ENCODE results near the gene MAFG.

MAFG gene

DNA sequence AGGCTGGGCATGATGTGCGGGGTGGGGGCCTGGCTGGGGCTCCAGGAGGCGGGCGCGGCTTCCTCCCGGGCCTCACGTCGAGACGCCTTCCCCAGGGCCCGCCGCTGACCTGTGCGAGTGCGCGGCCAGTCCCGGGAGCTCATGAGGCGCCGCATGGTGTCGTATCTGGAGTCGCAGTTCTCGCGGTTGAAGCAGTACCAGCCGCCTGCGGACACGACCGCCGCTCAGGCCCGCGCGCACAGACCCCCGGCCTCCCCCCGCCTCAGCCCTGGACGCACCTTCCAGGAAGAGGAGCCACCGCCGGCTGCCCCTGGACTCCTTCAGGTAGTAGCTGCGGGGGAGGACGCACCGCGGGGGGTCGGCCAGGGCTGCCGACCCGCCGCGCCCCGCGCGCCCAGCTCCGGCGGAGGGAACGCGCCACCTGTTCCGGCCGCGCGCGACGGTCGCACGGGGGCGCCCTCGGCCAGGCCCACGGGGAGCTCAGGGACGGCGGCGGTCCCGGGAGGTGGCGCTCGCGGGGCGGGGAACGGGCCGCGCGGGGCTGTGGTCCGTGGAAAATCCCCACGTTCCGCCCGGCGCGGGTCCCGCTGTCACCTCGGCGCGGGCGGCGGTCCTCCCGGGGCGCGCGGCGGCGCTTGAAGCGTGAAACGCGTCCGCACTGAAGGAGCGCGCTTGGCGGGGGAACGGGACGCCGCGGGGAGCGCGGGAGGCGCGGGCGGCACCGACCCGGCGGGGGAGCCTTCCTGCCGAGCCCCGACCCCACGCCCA, 32.0 kb upstream of the MAFG start:
- H3K79me1 ChIP-seq (ENCODE audit: low read length), result peaks cover 13% of the 10 kb centered on the region
- peaks cover 0 to 3% of the 10 kb centered on the region in 2 experiments for H3K36me3 ChIP-seq (ENCODE audit: control insufficient read depth in 1 of 2, insufficient read depth in 2 of 2, low read length in 2 of 2)
- peak overlapping the region; percentile 28 for H3K14ac ChIP-seq (ENCODE audit: low read length)
- no peak overlapping the region for H3K9ac ChIP-seq (ENCODE audit: low read length)
- H3K4me3 ChIP-seq (ENCODE audit: low read depth, low read length), result peak overlapping the region; percentile 68
- H3K4ac ChIP-seq (ENCODE audit: low read depth, low read length), result peak overlapping the region; percentile 51
- H3K27me3 ChIP-seq (ENCODE audit: insufficient read depth, low read length), result peaks cover 35% of the 10 kb centered on the region
- peak overlapping the region; percentile 75 for H4K91ac ChIP-seq (ENCODE audit: low read depth, low read length)
- H2AFZ ChIP-seq (ENCODE audit: insufficient read depth, low read length, poor library complexity), result peak overlapping the region; percentile 79
- no peak overlapping the region for H2BK5ac ChIP-seq (ENCODE audit: low read depth, low read length, poor library complexity)
- peak overlapping the region; percentile 64 for H2BK120ac ChIP-seq (ENCODE audit: insufficient read depth, low read length, poor library complexity)
- WGBS (ENCODE audit: extremely low coverage, insufficient coverage, insufficient read length), result no CpG with 5 or more reads among the region's 112 CpGs
- H2BK12ac ChIP-seq (ENCODE audit: low read length), result peak overlapping the region; percentile 45
- peak overlapping the region; percentile 63 for H4K12ac ChIP-seq (ENCODE audit: low read depth, low read length)
- H3K79me2 ChIP-seq (ENCODE audit: control insufficient read depth, insufficient read depth, low read length, poor library complexity), result peaks cover 3% of the 10 kb centered on the region
- no peak overlapping the region for H3K23ac ChIP-seq (ENCODE audit: low read length)
- H4K8ac ChIP-seq (ENCODE audit: low read depth, low read length), result peak overlapping the region; percentile 55
- H3K27ac ChIP-seq (ENCODE audit: low read depth, low read length), result no peak overlapping the region
- peak in 1 of 2 donors; percentile 79 for DNase-seq
- peak overlapping the region; percentile 78 for H3K4me2 ChIP-seq (ENCODE audit: low read length)
- H2AK5ac ChIP-seq (ENCODE audit: low read length), result peak overlapping the region; percentile 49
- H3K4me1 ChIP-seq (ENCODE audit: control insufficient read depth in 1 of 2, insufficient read depth in 2 of 2, low read length in 2 of 2), result peaks cover 15 to 21% of the 10 kb centered on the region in 2 experiments
- no peaks in the 10 kb centered on the region for H3K9me3 ChIP-seq (ENCODE audit: insufficient read depth, low read depth, low read length)
- peak overlapping the region; percentile 31 for H3K18ac ChIP-seq (ENCODE audit: low read length)

DNA sequence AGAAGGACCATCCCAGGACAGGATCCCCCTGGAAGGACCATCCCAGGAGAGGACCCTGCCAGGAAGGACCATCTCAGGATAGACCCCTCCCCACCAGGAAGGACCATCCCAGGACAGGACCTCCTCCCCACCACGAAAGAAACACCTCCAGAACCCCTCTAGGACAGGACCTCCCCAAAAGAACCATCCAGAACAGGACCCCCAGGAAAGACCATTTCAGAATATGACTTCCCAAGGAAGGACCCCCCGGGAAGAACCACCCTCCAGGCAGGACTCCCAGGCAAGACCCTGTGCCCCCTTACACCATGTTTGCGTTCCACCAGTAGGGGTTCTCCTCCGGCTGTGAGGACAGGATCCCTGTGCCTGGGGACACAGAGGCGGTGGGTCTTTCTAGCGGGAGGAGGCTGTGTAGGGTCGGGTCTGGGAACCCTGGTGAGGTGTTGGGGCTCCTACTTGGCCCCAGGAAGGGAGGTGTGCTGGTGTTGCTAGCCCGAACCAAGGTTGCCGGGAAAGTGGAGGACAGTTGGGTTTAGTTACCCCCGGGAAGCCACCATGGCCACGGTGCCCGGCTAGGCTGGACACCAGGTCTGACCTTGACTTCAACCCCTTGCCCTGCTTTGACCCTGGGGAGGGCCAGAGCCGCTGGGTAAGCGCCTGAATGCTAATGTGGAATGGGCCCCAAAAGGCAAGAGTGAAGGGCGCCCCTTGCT, 31.3 kb upstream of the MAFG start:
- Histone ChIP-seq H2BK12ac (ENCODE audit: low read length) (peak overlapping the region; percentile 45), H4K91ac (ENCODE audit: low read depth, low read length) (peak overlapping the region; percentile 13), H2BK120ac (ENCODE audit: insufficient read depth, low read length, poor library complexity) (no peak overlapping the region), H3K27me3 (ENCODE audit: insufficient read depth, low read length) (peaks cover 35% of the 10 kb centered on the region), H2AFZ (ENCODE audit: insufficient read depth, low read length, poor library complexity) (no peak overlapping the region), H3K23ac (ENCODE audit: low read length) (no peak overlapping the region), H3K79me1 (ENCODE audit: low read length) (peaks cover 13% of the 10 kb centered on the region), H2AK5ac (ENCODE audit: low read length) (peak overlapping the region; percentile 49), H3K4ac (ENCODE audit: low read depth, low read length) (no peak overlapping the region), H3K27ac (ENCODE audit: low read depth, low read length) (no peak overlapping the region), H2BK5ac (ENCODE audit: low read depth, low read length, poor library complexity) (no peak overlapping the region), H3K14ac (ENCODE audit: low read length) (no peak overlapping the region), H3K36me3 (ENCODE audit: control insufficient read depth in 1 of 2, insufficient read depth in 2 of 2, low read length in 2 of 2) (peaks cover 0 to 3% of the 10 kb centered on the region in 2 experiments), H3K79me2 (ENCODE audit: control insufficient read depth, insufficient read depth, low read length, poor library complexity) (peaks cover 3% of the 10 kb centered on the region), H4K8ac (ENCODE audit: low read depth, low read length) (no peak overlapping the region), H3K4me1 (ENCODE audit: control insufficient read depth in 1 of 2, insufficient read depth in 2 of 2, low read length in 2 of 2) (peaks cover 18 to 21% of the 10 kb centered on the region in 2 experiments), H3K9me3 (ENCODE audit: insufficient read depth, low read depth, low read length) (no peaks in the 10 kb centered on the region), H3K18ac (ENCODE audit: low read length) (no peak overlapping the region), H3K9ac (ENCODE audit: low read length) (no peak overlapping the region), H4K12ac (ENCODE audit: low read depth, low read length) (no peak overlapping the region), H3K4me2 (ENCODE audit: low read length) (peak overlapping the region; percentile 78), H3K4me3 (ENCODE audit: low read depth, low read length) (peak overlapping the region; percentile 37)
- no CpG with 5 or more reads among the region's 15 CpGs for WGBS (ENCODE audit: extremely low coverage, insufficient coverage, insufficient read length)
- no peak for DNase-seq

- Histone ChIP-seq H2AK5ac (ENCODE audit: low read length) (no peak overlapping the region), H3K27ac (ENCODE audit: low read depth, low read length) (no peak overlapping the region), H3K79me1 (ENCODE audit: low read length) (peaks cover 13% of the 10 kb centered on the region), H3K9ac (ENCODE audit: low read length) (no peak overlapping the region), H3K4me3 (ENCODE audit: low read depth, low read length) (no peak overlapping the region), H4K12ac (ENCODE audit: low read depth, low read length) (no peak overlapping the region), H3K4me2 (ENCODE audit: low read length) (no peak overlapping the region), H3K27me3 (ENCODE audit: insufficient read depth, low read length) (peaks cover 35% of the 10 kb centered on the region), H4K91ac (ENCODE audit: low read depth, low read length) (no peak overlapping the region), H2BK5ac (ENCODE audit: low read depth, low read length, poor library complexity) (no peak overlapping the region), H3K4ac (ENCODE audit: low read depth, low read length) (no peak overlapping the region), H3K4me1 (ENCODE audit: control insufficient read depth in 1 of 2, insufficient read depth in 2 of 2, low read length in 2 of 2) (peaks cover 18 to 21% of the 10 kb centered on the region in 2 experiments), H2BK120ac (ENCODE audit: insufficient read depth, low read length, poor library complexity) (no peak overlapping the region), H3K23ac (ENCODE audit: low read length) (no peak overlapping the region), H3K14ac (ENCODE audit: low read length) (no peak overlapping the region), H3K79me2 (ENCODE audit: control insufficient read depth, insufficient read depth, low read length, poor library complexity) (peaks cover 3% of the 10 kb centered on the region), H2AFZ (ENCODE audit: insufficient read depth, low read length, poor library complexity) (no peak overlapping the region), H3K9me3 (ENCODE audit: insufficient read depth, low read depth, low read length) (no peaks in the 10 kb centered on the region), H3K18ac (ENCODE audit: low read length) (no peak overlapping the region), H2BK12ac (ENCODE audit: low read length) (no peak overlapping the region), H3K36me3 (ENCODE audit: control insufficient read depth in 1 of 2, insufficient read depth in 2 of 2, low read length in 2 of 2) (peaks cover 0 to 3% of the 10 kb centered on the region in 2 experiments), H4K8ac (ENCODE audit: low read depth, low read length) (no peak overlapping the region)
- no CpG with 5 or more reads among the region's 19 CpGs for WGBS (ENCODE audit: extremely low coverage, insufficient coverage, insufficient read length)
- no peak for DNase-seq
These were observed 30.3 kb upstream of the MAFG start for GRCh38 chr17:81957691-81958432.
